Measurements from ENCODE around the gene IQCM.

Gene IQCM

DNA sequence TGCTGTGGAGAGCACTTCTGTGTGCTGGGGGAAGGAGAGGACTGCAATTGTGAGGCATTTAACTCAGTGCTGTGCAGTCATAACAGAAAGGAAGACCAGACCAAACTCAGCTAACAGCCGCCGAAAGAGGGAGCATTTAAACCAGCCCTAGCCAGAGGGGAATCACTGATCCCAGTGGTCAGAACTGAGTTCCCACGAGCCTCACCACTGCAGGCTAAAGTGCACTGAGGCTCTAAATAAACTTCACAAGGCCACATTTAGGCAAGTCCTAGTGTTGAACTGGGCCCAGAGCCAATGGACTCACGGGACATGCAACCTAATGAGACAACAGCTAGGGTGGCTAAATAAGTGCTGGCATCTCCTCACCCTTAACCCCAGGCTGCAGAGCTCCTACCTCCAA, 20.4 kb downstream of the IQCM start:
- DNase-seq = no peak
- POLR2A ChIA-PET = no interaction called here
- Histone ChIP-seq H3K4me3 (ENCODE audit: control insufficient read depth in 1 of 7, extremely low read depth in 1 of 7, insufficient read depth in 4 of 7, low read depth in 2 of 7, low read length in 6 of 7) (no peak overlapping the region), H3K4me1 (ENCODE audit: control extremely low read depth in 1 of 4, control insufficient read depth in 4 of 4, insufficient read depth in 4 of 4, low read length in 3 of 4) (no peaks in the 10 kb centered on the region), H3K27me3 (replicated peaks in 2 of 5; ENCODE audit: control insufficient read depth in 4 of 5, insufficient read depth in 5 of 5, low read length in 4 of 5) (no peaks in the 10 kb centered on the region), H3K9me3 (ENCODE audit: control extremely low read depth in 1 of 5, control insufficient read depth in 4 of 5, insufficient read depth in 2 of 5, low read depth in 1 of 5, low read length in 4 of 5) (no peaks in the 10 kb centered on the region), H3K36me3 (ENCODE audit: control insufficient read depth in 4 of 4, insufficient read depth in 4 of 4, low read length in 3 of 4) (no peaks in the 10 kb centered on the region), H3K27ac (ENCODE audit: insufficient read depth in 1 of 2, low read depth in 1 of 2, low read length in 2 of 2, poor library complexity in 1 of 2, severe bottlenecking in 2 of 2) (no peak overlapping the region)
- CTCF ChIA-PET = no interaction called here
- WGBS (ENCODE audit: insufficient coverage) = 87% methylated on average over 4 of the region's 4 CpGs

DNA sequence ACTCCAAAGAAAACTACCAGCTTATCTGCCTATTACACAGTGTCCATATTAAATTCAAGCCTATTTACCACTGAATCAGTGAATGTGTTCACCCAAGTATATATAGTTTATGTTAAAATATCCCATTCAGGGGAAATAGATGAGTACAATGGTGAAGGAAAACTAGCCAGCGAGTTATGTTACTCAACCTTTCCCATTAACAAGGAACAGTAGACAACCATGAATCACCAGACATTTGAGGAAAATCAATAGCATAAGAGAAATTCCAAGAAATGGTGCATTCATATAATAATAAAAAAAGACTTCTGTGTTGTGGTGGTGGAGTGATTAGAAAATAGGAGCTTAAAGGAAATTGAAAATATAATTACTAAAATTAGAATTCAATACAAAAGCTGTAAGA, 21.3 kb downstream of the IQCM start:
- no peak overlapping the region for H3K27ac ChIP-seq (ENCODE audit: insufficient read depth in 1 of 2, low read depth in 1 of 2, low read length in 2 of 2, poor library complexity in 1 of 2, severe bottlenecking in 2 of 2)
- CTCF ChIA-PET = interaction anchor here (0.7 kb wide), 1 partner anchor 17 kb away, joined by 3 read pairs; no protein-coding TSS in a partner anchor
- no peak overlapping the region for H3K4me3 ChIP-seq (ENCODE audit: control insufficient read depth in 1 of 7, extremely low read depth in 1 of 7, insufficient read depth in 4 of 7, low read depth in 2 of 7, low read length in 6 of 7)
- H3K9me3 ChIP-seq (ENCODE audit: control extremely low read depth in 1 of 5, control insufficient read depth in 4 of 5, insufficient read depth in 2 of 5, low read depth in 1 of 5, low read length in 4 of 5) = no peaks in the 10 kb centered on the region
- no CpG with 5 or more reads among the region's 1 CpG for WGBS (ENCODE audit: insufficient coverage)
- POLR2A ChIA-PET = no interaction called here
- DNase-seq = no peak
- H3K4me1 ChIP-seq (ENCODE audit: control extremely low read depth in 1 of 4, control insufficient read depth in 4 of 4, insufficient read depth in 4 of 4, low read length in 3 of 4) = no peaks in the 10 kb centered on the region
- H3K27me3 ChIP-seq (replicated peaks in 2 of 5; ENCODE audit: control insufficient read depth in 4 of 5, insufficient read depth in 5 of 5, low read length in 4 of 5) = no peaks in the 10 kb centered on the region
- H3K36me3 ChIP-seq (ENCODE audit: control insufficient read depth in 4 of 4, insufficient read depth in 4 of 4, low read length in 3 of 4) = no peaks in the 10 kb centered on the region

DNA sequence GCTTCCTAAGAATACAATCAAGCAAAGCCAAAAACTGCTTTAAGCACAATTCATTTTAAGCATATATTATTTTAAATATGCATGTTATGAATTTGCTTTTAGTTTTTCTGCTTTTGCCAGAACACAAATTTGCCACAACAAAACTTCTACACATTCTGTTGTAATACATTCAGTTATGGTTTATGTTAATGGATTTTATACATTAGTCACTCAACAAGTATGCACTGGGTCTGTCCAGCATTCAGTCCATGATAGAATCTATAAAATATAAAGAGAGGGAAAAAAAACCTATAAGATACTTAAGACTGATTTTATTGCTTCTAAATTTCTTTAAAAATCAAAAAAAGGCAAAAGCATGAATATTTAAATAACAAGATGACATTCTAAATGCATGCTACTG, 22.2 kb downstream of the IQCM start:
- no peak for DNase-seq
- Histone ChIP-seq H3K9me3 (ENCODE audit: control extremely low read depth in 1 of 5, control insufficient read depth in 4 of 5, insufficient read depth in 2 of 5, low read depth in 1 of 5, low read length in 4 of 5) (no peaks in the 10 kb centered on the region), H3K4me3 (ENCODE audit: control insufficient read depth in 1 of 7, extremely low read depth in 1 of 7, insufficient read depth in 4 of 7, low read depth in 2 of 7, low read length in 6 of 7) (no peak overlapping the region), H3K27me3 (replicated peaks in 2 of 5; ENCODE audit: control insufficient read depth in 4 of 5, insufficient read depth in 5 of 5, low read length in 4 of 5) (no peaks in the 10 kb centered on the region), H3K27ac (ENCODE audit: insufficient read depth in 1 of 2, low read depth in 1 of 2, low read length in 2 of 2, poor library complexity in 1 of 2, severe bottlenecking in 2 of 2) (no peak overlapping the region), H3K4me1 (ENCODE audit: control extremely low read depth in 1 of 4, control insufficient read depth in 4 of 4, insufficient read depth in 4 of 4, low read length in 3 of 4) (no peaks in the 10 kb centered on the region), H3K36me3 (ENCODE audit: control insufficient read depth in 4 of 4, insufficient read depth in 4 of 4, low read length in 3 of 4) (no peaks in the 10 kb centered on the region)
- ChIA-PET CTCF (no interaction called here), POLR2A (no interaction called here)

DNA sequence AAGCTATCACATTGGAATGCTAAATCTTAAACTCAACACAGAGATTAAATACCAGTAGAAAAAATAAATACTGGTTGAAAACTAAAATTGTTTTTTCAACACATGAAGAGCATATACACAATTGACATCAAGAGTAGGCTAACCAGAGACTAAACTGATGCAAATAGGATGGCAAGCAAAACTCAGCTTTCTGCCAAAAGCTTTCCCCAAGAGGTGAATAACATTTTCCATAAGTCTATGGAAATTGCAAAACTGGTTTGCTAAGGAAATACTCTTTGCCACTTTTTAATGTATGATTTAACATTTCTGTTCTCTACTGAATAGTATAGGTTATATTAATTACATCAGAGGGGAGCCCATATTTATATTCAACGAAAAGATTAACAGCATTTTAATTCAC, 23.8 kb downstream of the IQCM start:
- ChIA-PET CTCF (no interaction called here), POLR2A (no interaction called here)
- no peaks in the 10 kb centered on the region for H3K4me1 ChIP-seq (ENCODE audit: control extremely low read depth in 1 of 4, control insufficient read depth in 4 of 4, insufficient read depth in 4 of 4, low read length in 3 of 4)
- no peaks in the 10 kb centered on the region for H3K9me3 ChIP-seq (ENCODE audit: control extremely low read depth in 1 of 5, control insufficient read depth in 4 of 5, insufficient read depth in 2 of 5, low read depth in 1 of 5, low read length in 4 of 5)
- no peak overlapping the region for H3K27ac ChIP-seq (ENCODE audit: insufficient read depth in 1 of 2, low read depth in 1 of 2, low read length in 2 of 2, poor library complexity in 1 of 2, severe bottlenecking in 2 of 2)
- no peaks in the 10 kb centered on the region for H3K36me3 ChIP-seq (ENCODE audit: control insufficient read depth in 4 of 4, insufficient read depth in 4 of 4, low read length in 3 of 4)
- H3K27me3 ChIP-seq (replicated peaks in 2 of 5; ENCODE audit: control insufficient read depth in 4 of 5, insufficient read depth in 5 of 5, low read length in 4 of 5) = no peaks in the 10 kb centered on the region
- no CpG with 5 or more reads among the region's 1 CpG for WGBS (ENCODE audit: insufficient coverage)
- DNase-seq = no peak
- no peak overlapping the region for H3K4me3 ChIP-seq (ENCODE audit: control insufficient read depth in 1 of 7, extremely low read depth in 1 of 7, insufficient read depth in 4 of 7, low read depth in 2 of 7, low read length in 6 of 7)

DNA sequence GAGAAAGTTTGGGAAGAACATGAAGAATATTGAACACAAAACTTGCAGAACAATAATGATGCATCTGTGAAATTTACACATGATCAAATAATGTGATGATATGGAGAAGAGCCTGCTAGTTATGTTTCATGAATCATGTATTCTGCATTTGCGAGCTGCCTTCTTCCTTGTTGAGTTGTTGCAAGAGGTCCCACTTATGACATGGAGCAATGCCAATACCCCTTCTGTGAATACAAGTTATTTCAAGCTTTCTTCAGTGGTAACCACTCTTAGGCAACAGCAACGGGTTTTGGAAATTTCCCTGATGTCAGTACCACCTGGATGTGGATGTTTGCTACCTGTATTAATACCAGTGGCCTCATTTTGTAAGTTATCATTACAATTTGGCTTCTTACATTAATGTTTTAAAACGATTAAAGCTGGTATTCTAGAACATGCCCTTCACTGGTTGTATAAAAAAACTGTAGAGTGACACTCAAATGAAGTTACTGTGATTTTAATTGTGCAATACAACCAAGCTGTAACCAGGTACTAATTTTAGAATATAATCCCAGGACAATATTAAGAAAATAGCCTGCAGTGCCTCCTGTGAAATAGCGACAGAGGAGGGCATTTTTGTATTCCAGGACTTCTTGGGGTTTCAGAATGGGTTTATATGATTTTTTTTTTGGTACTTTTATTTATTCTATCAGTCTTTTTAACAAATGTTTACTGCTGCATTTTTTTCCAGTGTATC, 25.3 kb downstream of the IQCM start:
- Histone ChIP-seq H3K27me3 (replicated peaks in 2 of 5; ENCODE audit: control insufficient read depth in 4 of 5, insufficient read depth in 5 of 5, low read length in 4 of 5) (no peaks in the 10 kb centered on the region), H3K4me3 (ENCODE audit: control insufficient read depth in 1 of 7, extremely low read depth in 1 of 7, insufficient read depth in 4 of 7, low read depth in 2 of 7, low read length in 6 of 7) (no peak overlapping the region), H3K36me3 (ENCODE audit: control insufficient read depth in 4 of 4, insufficient read depth in 4 of 4, low read length in 3 of 4) (no peaks in the 10 kb centered on the region), H3K27ac (ENCODE audit: insufficient read depth in 1 of 2, low read depth in 1 of 2, low read length in 2 of 2, poor library complexity in 1 of 2, severe bottlenecking in 2 of 2) (no peak overlapping the region), H3K4me1 (ENCODE audit: control extremely low read depth in 1 of 4, control insufficient read depth in 4 of 4, insufficient read depth in 4 of 4, low read length in 3 of 4) (no peaks in the 10 kb centered on the region), H3K9me3 (ENCODE audit: control extremely low read depth in 1 of 5, control insufficient read depth in 4 of 5, insufficient read depth in 2 of 5, low read depth in 1 of 5, low read length in 4 of 5) (no peaks in the 10 kb centered on the region)
- CTCF ChIA-PET = no interaction called here
- POLR2A ChIA-PET = no interaction called here
- no peak for DNase-seq
- whole genome bisulfite sequencing (ENCODE audit: insufficient coverage) = no CpG with 5 or more reads among the region's 4 CpGs

DNA sequence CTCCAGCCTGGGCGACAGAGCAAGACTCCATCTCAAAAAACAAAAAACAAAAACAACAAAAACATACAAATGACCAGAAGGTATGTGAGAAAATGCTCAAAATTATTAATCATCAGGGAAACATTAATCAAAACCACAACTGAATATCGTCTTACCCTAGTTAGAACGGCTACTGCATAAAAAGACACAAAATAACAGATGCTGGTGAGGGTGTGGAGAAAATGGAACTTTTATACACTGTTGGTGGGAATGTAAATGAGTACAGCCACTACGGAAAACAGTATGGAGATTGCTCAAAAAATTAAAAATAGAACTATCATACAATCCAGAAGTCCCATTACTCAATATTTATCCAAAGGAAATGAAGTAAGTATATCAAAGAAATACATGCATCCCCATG, 27.3 kb downstream of the IQCM start:
- no CpG with 5 or more reads among the region's 4 CpGs for WGBS (ENCODE audit: insufficient coverage)

DNA sequence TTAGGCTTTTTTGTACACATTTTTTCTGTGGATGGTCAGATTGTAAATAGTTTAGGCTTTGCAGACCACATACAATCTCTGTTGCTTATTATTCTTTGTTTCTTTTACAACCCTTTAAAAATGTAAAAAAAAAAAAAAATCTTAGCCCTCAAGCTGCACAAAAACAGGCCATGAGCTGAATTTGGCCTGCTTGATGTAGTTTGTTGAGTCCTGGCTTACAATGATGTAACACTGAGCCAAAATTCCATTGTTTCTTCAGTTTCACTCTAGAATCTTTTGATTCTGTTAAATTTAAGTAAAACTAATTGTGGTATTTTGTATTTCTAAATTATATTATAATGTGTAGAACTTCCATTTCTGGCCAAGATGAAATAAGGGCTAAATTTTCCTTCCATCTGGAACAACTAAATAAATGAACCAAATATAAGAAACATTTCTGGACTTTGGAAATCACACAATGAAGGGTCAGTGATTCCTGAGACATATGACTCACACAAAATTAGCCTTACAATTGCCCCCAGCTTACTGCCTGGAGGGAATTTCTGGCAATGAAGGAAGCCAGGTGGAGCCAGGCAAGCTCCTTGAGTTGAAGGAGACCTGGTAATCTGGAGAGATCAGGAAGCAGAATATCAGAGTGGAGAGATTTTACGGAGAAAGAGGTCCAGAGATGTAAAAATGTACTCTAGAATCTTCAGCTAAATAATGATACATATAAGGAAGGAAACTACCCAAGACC, 29.8 kb downstream of the IQCM start:
- no peaks in the 10 kb centered on the region for H3K36me3 ChIP-seq (ENCODE audit: control insufficient read depth in 4 of 4, insufficient read depth in 4 of 4, low read length in 3 of 4)
- H3K4me3 ChIP-seq (ENCODE audit: control insufficient read depth in 1 of 7, extremely low read depth in 1 of 7, insufficient read depth in 4 of 7, low read depth in 2 of 7, low read length in 6 of 7) = no peak overlapping the region
- ChIA-PET POLR2A (no interaction called here), CTCF (no interaction called here)
- no peaks in the 10 kb centered on the region for H3K4me1 ChIP-seq (ENCODE audit: control extremely low read depth in 1 of 4, control insufficient read depth in 4 of 4, insufficient read depth in 4 of 4, low read length in 3 of 4)
- DNase-seq = no peak
- WGBS (ENCODE audit: insufficient coverage) = no CpG with 5 or more reads among the region's 1 CpG
- no peak overlapping the region for H3K27ac ChIP-seq (ENCODE audit: insufficient read depth in 1 of 2, low read depth in 1 of 2, low read length in 2 of 2, poor library complexity in 1 of 2, severe bottlenecking in 2 of 2)
- no peaks in the 10 kb centered on the region for H3K9me3 ChIP-seq (ENCODE audit: control extremely low read depth in 1 of 5, control insufficient read depth in 4 of 5, insufficient read depth in 2 of 5, low read depth in 1 of 5, low read length in 4 of 5)
- no peaks in the 10 kb centered on the region for H3K27me3 ChIP-seq (replicated peaks in 2 of 5; ENCODE audit: control insufficient read depth in 4 of 5, insufficient read depth in 5 of 5, low read length in 4 of 5)

More for the DNA sequence above, 27.3 kb downstream of the IQCM start:
- Histone ChIP-seq H3K27me3 (replicated peaks in 2 of 5; ENCODE audit: control insufficient read depth in 4 of 5, insufficient read depth in 5 of 5, low read length in 4 of 5) (no peaks in the 10 kb centered on the region), H3K4me3 (ENCODE audit: control insufficient read depth in 1 of 7, extremely low read depth in 1 of 7, insufficient read depth in 4 of 7, low read depth in 2 of 7, low read length in 6 of 7) (no peak overlapping the region), H3K9me3 (ENCODE audit: control extremely low read depth in 1 of 5, control insufficient read depth in 4 of 5, insufficient read depth in 2 of 5, low read depth in 1 of 5, low read length in 4 of 5) (no peaks in the 10 kb centered on the region), H3K27ac (ENCODE audit: insufficient read depth in 1 of 2, low read depth in 1 of 2, low read length in 2 of 2, poor library complexity in 1 of 2, severe bottlenecking in 2 of 2) (no peak overlapping the region), H3K4me1 (ENCODE audit: control extremely low read depth in 1 of 4, control insufficient read depth in 4 of 4, insufficient read depth in 4 of 4, low read length in 3 of 4) (no peaks in the 10 kb centered on the region), H3K36me3 (ENCODE audit: control insufficient read depth in 4 of 4, insufficient read depth in 4 of 4, low read length in 3 of 4) (no peaks in the 10 kb centered on the region)
- ChIA-PET POLR2A (no interaction called here), CTCF (no interaction called here)
- DNase-seq = no peak
